SK-N-SH (cell line): ENCODE measurements around the gene TMEM184A.

Experiments used
- EP300 ChIP-seq, 2 experiments: IDR thresholded peaks; 2 replicates each; pipeline versions ENCODE4 v1.4.0 to v1.6.1; 2012; ENCODE audit warnings: borderline replicate concordance in 1 of 2, low read depth in 1 of 2, low read length in 1 of 2
- TF ChIP-seq, protein P1 (sequence below): fragments of 200-600 bp; sonication (generic); IDR thresholded peaks from 2 replicates; pipeline ENCODE4 v1.6.1; 2017; ENCODE audit warnings: antibody characterized with exemption, mild to moderate bottlenecking, moderate library complexity
- TF ChIP-seq, protein P2 (sequence below): IDR thresholded peaks from 2 replicates; pipeline ENCODE4 v1.4.0; 2012; ENCODE audit warnings: low read depth, borderline replicate concordance

DNA sequence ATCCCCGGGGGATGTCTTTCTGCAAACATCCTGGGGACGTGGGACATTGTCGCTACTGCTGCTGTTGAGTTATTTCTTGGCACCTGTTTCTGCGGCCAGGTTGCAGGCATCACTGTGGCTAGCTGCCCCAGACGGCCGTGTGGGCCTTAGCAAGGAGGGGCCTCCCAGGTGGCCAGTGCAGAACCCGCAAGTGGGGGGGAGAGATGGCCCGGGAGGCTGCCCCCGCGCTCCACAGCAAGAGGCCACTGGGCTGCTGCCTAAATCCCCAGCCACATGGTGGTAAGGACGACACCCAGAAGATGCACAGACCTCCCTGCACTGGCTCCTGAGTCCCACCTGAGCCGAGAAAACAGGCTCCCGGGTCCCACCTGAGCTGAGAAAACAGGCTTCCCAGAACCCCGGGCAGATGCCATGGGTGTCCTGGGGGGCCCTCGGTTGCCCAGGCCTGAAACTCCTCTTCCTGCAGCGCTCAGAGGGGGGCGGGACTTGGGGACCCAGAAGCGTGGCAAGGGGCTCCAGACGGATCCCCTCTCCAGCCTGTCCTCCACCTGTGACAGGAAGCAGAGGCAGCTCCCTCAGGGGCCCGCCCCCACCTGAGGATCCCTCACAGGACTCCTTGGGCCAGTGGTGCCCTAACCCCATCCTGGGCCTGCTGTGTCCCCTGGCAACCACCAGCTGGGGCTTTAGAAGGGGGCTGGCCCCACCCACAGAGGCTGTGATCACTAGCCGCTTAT, 26.5 kb downstream of the TMEM184A start:
- TF ChIP-seq, protein P1, sequence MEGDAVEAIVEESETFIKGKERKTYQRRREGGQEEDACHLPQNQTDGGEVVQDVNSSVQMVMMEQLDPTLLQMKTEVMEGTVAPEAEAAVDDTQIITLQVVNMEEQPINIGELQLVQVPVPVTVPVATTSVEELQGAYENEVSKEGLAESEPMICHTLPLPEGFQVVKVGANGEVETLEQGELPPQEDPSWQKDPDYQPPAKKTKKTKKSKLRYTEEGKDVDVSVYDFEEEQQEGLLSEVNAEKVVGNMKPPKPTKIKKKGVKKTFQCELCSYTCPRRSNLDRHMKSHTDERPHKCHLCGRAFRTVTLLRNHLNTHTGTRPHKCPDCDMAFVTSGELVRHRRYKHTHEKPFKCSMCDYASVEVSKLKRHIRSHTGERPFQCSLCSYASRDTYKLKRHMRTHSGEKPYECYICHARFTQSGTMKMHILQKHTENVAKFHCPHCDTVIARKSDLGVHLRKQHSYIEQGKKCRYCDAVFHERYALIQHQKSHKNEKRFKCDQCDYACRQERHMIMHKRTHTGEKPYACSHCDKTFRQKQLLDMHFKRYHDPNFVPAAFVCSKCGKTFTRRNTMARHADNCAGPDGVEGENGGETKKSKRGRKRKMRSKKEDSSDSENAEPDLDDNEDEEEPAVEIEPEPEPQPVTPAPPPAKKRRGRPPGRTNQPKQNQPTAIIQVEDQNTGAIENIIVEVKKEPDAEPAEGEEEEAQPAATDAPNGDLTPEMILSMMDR = no peak
- TF ChIP-seq, protein P2, sequence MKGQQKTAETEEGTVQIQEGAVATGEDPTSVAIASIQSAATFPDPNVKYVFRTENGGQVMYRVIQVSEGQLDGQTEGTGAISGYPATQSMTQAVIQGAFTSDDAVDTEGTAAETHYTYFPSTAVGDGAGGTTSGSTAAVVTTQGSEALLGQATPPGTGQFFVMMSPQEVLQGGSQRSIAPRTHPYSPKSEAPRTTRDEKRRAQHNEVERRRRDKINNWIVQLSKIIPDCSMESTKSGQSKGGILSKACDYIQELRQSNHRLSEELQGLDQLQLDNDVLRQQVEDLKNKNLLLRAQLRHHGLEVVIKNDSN = no peak
- TF ChIP-seq EP300 (IDR thresholded peaks at IDR 0.05; ENCODE audit: borderline replicate concordance in 1 of 2, low read depth in 1 of 2, low read length in 1 of 2) = no peak
